Common myeloid progenitor, CD34-positive (primary cell): ENCODE results near the gene GRK6.

Source experiments
- CTCF ChIA-PET: fragments of 350-600 bp; sonication (Branson Sonifier 250); formaldehyde crosslinking; loops from one replicate; lab custom pipeline; 2021; ENCODE audit warnings: antibody characterized with exemption; lab: Charles Lee
- POLR2A ChIA-PET: fragments of 350-600 bp; sonication (Branson Sonifier 250); formaldehyde crosslinking; loops from one replicate; lab custom pipeline; 2021; ENCODE audit warnings: antibody characterized with exemption; lab: Charles Lee
- DNase-seq, 3 donors: peaks; one replicate each; pipeline versions ENCODE4 v3.0.0 to v3.0.0-alpha.2; 2013
- H3K27ac ChIP-seq, 2 experiments: 1 replicate in 1 of 2; 2 replicates in 1 of 2; pipeline ENCODE4 v1.7.0; 2013; ENCODE audit warnings: inconsistent platforms in 2 of 2, low read length in 2 of 2, mild to moderate bottlenecking in 2 of 2, low read depth in 1 of 2, moderate library complexity in 1 of 2; ENCODE audit not compliant: severe bottlenecking in 2 of 2, insufficient read depth in 1 of 2, poor library complexity in 1 of 2
- H3K27me3 ChIP-seq, 5 experiments: replicated peaks in 2 of 5; 1 replicate in 3 of 5; 2 replicates in 2 of 5; pipeline versions ENCODE4 v1.6.1 to v1.7.0; 2013; ENCODE audit warnings: low read length in 4 of 5, mild to moderate bottlenecking in 2 of 5, moderate library complexity in 2 of 5, inconsistent platforms in 1 of 5; ENCODE audit not compliant: insufficient read depth in 5 of 5, control insufficient read depth in 4 of 5
- H3K36me3 ChIP-seq, 4 experiments: 1 replicate in 2 of 4; 2 replicates in 2 of 4; pipeline versions ENCODE4 v1.6.1 to v1.7.0; 2013; ENCODE audit warnings: low read length in 3 of 4, control low read depth in 1 of 4, mild to moderate bottlenecking in 1 of 4; ENCODE audit not compliant: control insufficient read depth in 4 of 4, insufficient read depth in 4 of 4
- H3K4me1 ChIP-seq, 4 experiments: 1 replicate in 3 of 4; 2 replicates in 1 of 4; pipeline versions ENCODE4 v1.6.1 to v1.7.1; 2013; ENCODE audit warnings: low read length in 3 of 4, mild to moderate bottlenecking in 3 of 4, control low read depth in 1 of 4, inconsistent platforms in 1 of 4, moderate library complexity in 1 of 4; ENCODE audit not compliant: control insufficient read depth in 4 of 4, insufficient read depth in 4 of 4; ENCODE audit errors: control extremely low read depth in 1 of 4
- H3K4me3 ChIP-seq, 7 experiments: 1 replicate in 4 of 7; 2 replicates in 3 of 7; pipeline versions ENCODE4 v1.5.1 to v1.7.0; 2013; ENCODE audit warnings: mild to moderate bottlenecking in 7 of 7, low read length in 6 of 7, moderate library complexity in 6 of 7, inconsistent platforms in 2 of 7, low read depth in 2 of 7, control low read depth in 1 of 7; ENCODE audit not compliant: insufficient read depth in 4 of 7, control insufficient read depth in 1 of 7; ENCODE audit errors: extremely low read depth in 1 of 7
- H3K9me3 ChIP-seq, 5 experiments: 1 replicate in 4 of 5; 2 replicates in 1 of 5; pipeline versions ENCODE4 v1.6.1 to v1.7.1; 2013; ENCODE audit warnings: low read length in 4 of 5, mild to moderate bottlenecking in 2 of 5, inconsistent platforms in 1 of 5, low read depth in 1 of 5, moderate library complexity in 1 of 5; ENCODE audit not compliant: control insufficient read depth in 4 of 5, insufficient read depth in 2 of 5; ENCODE audit errors: control extremely low read depth in 1 of 5
- WGBS: methylation state at CpG from one replicate; pipeline ENCODE4 v1.1.5; 2013; ENCODE audit not compliant: insufficient coverage; 5-methylcytosine and 5-hydroxymethylcytosine counted together

GRK6 gene

GRCh38 chr5:177452688-177453638 lies 26.5 kb downstream of the GRK6 start:
- Histone ChIP-seq H3K9me3 (no peaks in the 10 kb centered on the region), H3K4me1 (peaks cover 0 to 47% (median 46%) of the 10 kb centered on the region in 4 experiments), H3K27ac (no peak overlapping the region), H3K36me3 (no peaks in the 10 kb centered on the region), H3K27me3 (no peaks in the 10 kb centered on the region), H3K4me3 (peak overlapping the region in 2 of 7 experiments; percentile 81 to 87)
- ChIA-PET POLR2A (interaction anchor here (0.5 to 5.2 kb wide), 7 partner anchors 8 to 427 kb away, joined by 3 to 59 read pairs (median 4); partner anchors contain the start of gene PRR7), CTCF (interaction anchor here (0.7 to 26.2 kb wide), 12 partner anchors 10 to 107 kb away, joined by 3 to 509 read pairs (median 10); partner anchors contain the start of genes F12, GRK6, PFN3 and PRR7)
- 97% methylated on average over 16 of the region's 17 CpGs for WGBS
- no peak for DNase-seq

DNA sequence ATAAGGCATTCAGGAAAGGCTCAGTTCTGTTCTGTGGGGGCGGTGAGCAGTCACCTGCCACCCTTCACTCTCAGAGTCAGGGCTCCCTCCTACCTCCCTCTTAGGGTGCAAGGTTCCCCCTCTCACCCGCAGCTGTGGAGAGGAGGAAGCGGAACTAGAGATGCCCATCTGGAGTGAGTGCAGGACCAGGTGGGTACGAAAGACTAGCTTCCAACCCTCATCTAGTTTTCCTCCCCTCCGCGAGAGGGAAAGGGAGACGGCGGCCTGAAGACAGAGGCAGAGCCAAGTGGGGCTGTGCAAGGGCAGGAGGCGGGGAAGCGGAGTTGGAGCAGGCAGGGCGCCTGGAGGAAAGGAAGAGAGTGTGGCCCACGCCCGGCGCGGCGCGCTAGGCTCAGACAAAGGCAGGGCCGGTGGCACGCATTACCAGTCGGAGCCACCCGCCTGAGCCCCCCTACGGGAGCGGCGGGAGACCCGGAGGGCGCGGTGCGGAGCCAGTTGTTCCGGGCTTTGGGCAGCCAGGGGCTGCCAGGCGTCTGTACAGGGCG lies 27.4 kb downstream of the GRK6 start:
- CTCF ChIA-PET = interaction anchor here (0.7 to 26.2 kb wide), 14 partner anchors 9 to 108 kb away, joined by 3 to 509 read pairs (median 10); partner anchors contain the start of genes F12, GRK6, PFN3 and PRR7
- peak overlapping the region; percentile 27 to 87 (median 77) for H3K4me3 ChIP-seq
- H3K9me3 ChIP-seq = no peaks in the 10 kb centered on the region
- peak; percentile 46 to 89 (median 86) for DNase-seq
- H3K27me3 ChIP-seq = no peaks in the 10 kb centered on the region
- WGBS = 1% methylated on average over 22 of the region's 31 CpGs
- POLR2A ChIA-PET = interaction anchor here (0.6 to 5.2 kb wide), 9 partner anchors 9 to 95 kb away, joined by 3 to 59 read pairs (median 4); partner anchors contain the start of gene PRR7
- peaks cover 2 to 10% (median 3%) of the 10 kb centered on the region in 4 experiments for H3K36me3 ChIP-seq
- H3K27ac ChIP-seq = peak overlapping the region in 1 of 2 experiments; percentile 14
- H3K4me1 ChIP-seq = peaks cover 0 to 40% (median 39%) of the 10 kb centered on the region in 4 experiments

GRCh38 chr5:177454397-177455035 lies 28.0 kb downstream of the GRK6 start:
- Histone ChIP-seq H3K36me3 (peaks cover 2 to 12% (median 4%) of the 10 kb centered on the region in 4 experiments), H3K27me3 (no peaks in the 10 kb centered on the region), H3K9me3 (no peaks in the 10 kb centered on the region), H3K27ac (peak overlapping the region in 1 of 2 experiments; percentile 68), H3K4me3 (peak overlapping the region; percentile 68 to 87 (median 77)), H3K4me1 (peaks cover 0 to 40% (median 39%) of the 10 kb centered on the region in 4 experiments)
- under 1% methylated on average over 78 of the region's 84 CpGs for WGBS
- CTCF ChIA-PET = interaction anchor here (1.0 to 26.2 kb wide), 20 partner anchors 9 to 137 kb away, joined by 3 to 509 read pairs (median 8); partner anchors contain the start of genes DOK3, F12, GRK6 and PDLIM7
- POLR2A ChIA-PET = interaction anchor here (0.5 to 5.2 kb wide), 16 partner anchors 9 to 70 kb away, joined by 3 to 59 read pairs (median 4); partner anchors contain the start of genes PDLIM7, PRR7 and SLC34A1
- peak; percentile 88 to 92 (median 91) for DNase-seq

DNA sequence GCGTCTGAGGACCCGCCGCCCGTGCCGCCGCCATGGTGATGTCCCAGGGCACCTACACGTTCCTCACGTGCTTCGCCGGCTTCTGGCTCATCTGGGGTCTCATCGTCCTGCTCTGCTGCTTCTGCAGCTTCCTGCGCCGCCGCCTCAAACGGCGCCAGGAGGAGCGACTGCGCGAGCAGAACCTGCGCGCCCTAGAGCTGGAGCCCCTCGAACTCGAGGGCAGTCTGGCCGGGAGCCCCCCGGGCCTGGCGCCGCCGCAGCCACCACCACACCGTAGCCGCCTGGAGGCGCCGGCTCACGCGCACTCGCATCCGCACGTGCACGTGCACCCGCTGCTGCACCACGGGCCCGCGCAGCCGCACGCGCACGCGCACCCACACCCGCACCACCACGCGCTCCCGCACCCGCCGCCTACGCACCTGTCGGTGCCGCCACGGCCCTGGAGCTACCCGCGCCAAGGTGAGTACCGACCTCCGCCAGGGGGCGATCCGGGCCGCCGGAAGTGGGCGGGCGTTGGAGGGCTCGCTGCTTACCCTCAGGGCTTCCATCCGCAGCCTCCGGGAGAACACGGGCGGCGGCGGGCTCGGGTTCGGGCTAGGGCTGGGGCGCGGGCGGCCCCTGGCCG lies 28.7 kb downstream of the GRK6 start:
- no peaks in the 10 kb centered on the region for H3K9me3 ChIP-seq
- H3K4me3 ChIP-seq = peak overlapping the region; percentile 68 to 87 (median 77)
- H3K4me1 ChIP-seq = peaks cover 0 to 40% (median 39%) of the 10 kb centered on the region in 4 experiments
- POLR2A ChIA-PET = interaction anchor here (0.5 to 5.2 kb wide), 12 partner anchors 10 to 71 kb away, joined by 3 to 59 read pairs (median 4); partner anchors contain the start of genes PDLIM7, PRR7 and SLC34A1
- no peaks in the 10 kb centered on the region for H3K27me3 ChIP-seq
- H3K27ac ChIP-seq = peak overlapping the region in 1 of 2 experiments; percentile 68
- CTCF ChIA-PET = interaction anchor here (0.6 to 26.2 kb wide), 25 partner anchors 8 to 145 kb away, joined by 3 to 509 read pairs (median 7); partner anchors contain the start of genes DOK3, F12, GRK6 and PDLIM7
- H3K36me3 ChIP-seq = peaks cover 2 to 17% (median 5%) of the 10 kb centered on the region in 4 experiments
- WGBS = 0% methylated on average over 57 of the region's 80 CpGs
- DNase-seq = peak; percentile 84 to 87 (median 86)

DNA sequence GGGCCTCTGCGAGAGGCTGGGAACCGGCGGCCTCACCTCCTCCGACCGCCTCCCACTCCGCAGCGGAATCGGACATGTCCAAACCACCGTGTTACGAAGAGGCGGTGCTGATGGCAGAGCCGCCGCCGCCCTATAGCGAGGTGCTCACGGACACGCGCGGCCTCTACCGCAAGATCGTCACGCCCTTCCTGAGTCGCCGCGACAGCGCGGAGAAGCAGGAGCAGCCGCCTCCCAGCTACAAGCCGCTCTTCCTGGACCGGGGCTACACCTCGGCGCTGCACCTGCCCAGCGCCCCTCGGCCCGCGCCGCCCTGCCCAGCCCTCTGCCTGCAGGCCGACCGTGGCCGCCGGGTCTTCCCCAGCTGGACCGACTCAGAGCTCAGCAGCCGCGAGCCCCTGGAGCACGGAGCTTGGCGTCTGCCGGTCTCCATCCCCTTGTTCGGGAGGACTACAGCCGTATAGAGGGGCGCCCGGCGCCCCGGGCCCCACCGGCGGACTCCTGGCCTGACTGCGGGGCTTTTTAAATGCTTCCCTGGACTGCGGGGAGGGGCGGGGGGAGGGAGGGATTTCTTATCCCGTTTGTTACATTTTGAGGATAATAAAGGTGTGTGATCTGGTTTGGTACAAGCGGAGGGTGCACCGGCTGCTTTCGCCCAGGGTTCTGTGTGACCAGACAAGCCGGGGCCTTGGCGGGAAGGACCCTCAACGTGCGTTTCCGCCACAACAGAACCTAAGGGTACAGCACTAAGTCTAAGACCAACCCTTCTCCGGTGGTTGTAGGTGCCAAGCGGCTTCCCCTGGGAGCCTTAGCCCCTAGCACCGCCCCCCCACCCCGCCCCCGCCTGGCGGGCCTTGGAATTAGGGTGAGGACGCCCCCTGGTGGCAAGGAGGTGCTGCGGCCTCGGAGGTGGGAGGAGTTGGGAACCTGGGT lies 29.4 kb downstream of the GRK6 start:
- ChIA-PET CTCF (interaction anchor here (0.6 to 26.2 kb wide), 22 partner anchors 10 to 146 kb away, joined by 3 to 509 read pairs (median 6); partner anchors contain the start of genes DOK3, F12, GRK6 and PDLIM7), POLR2A (interaction anchor here (0.6 to 5.2 kb wide), 11 partner anchors 11 to 71 kb away, joined by 3 to 59 read pairs (median 4); partner anchors contain the start of genes PDLIM7, PRR7 and SLC34A1)
- Histone ChIP-seq H3K27me3 (no peaks in the 10 kb centered on the region), H3K36me3 (peaks cover 2 to 18% (median 6%) of the 10 kb centered on the region in 4 experiments), H3K9me3 (no peaks in the 10 kb centered on the region), H3K4me1 (peaks cover 0 to 40% (median 39%) of the 10 kb centered on the region in 4 experiments), H3K27ac (peak overlapping the region in 1 of 2 experiments; percentile 68), H3K4me3 (peak overlapping the region; percentile 68 to 87 (median 77))
- WGBS = 0% methylated on average over 68 of the region's 76 CpGs
- DNase-seq = peak; percentile 91 to 96 (median 94)
